Measurements from ENCODE around the gene SF1.
A peak's percentile ranks its signal among the peaks of the same experiment; 100 is the strongest.

SF1 gene

GRCh38 chr11:64776875-64777274, 1.5 kb downstream of the SF1 start:
- H3K4me3 ChIP-seq (ENCODE audit: low read depth, low read length) = peak overlapping the region; percentile 99

GRCh38 chr11:64776425-64776824, 1.9 kb downstream of the SF1 start:
- no peak overlapping the region for H3K4me3 ChIP-seq (ENCODE audit: low read depth, low read length)
- TF ChIP-seq, protein P1, sequence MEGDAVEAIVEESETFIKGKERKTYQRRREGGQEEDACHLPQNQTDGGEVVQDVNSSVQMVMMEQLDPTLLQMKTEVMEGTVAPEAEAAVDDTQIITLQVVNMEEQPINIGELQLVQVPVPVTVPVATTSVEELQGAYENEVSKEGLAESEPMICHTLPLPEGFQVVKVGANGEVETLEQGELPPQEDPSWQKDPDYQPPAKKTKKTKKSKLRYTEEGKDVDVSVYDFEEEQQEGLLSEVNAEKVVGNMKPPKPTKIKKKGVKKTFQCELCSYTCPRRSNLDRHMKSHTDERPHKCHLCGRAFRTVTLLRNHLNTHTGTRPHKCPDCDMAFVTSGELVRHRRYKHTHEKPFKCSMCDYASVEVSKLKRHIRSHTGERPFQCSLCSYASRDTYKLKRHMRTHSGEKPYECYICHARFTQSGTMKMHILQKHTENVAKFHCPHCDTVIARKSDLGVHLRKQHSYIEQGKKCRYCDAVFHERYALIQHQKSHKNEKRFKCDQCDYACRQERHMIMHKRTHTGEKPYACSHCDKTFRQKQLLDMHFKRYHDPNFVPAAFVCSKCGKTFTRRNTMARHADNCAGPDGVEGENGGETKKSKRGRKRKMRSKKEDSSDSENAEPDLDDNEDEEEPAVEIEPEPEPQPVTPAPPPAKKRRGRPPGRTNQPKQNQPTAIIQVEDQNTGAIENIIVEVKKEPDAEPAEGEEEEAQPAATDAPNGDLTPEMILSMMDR (IDR thresholded peaks at IDR 0.05; ENCODE audit: borderline replicate concordance, insufficient read depth, low read depth, low read length) = no peak

More at GRCh38 chr11:64776875-64777274, 1.5 kb downstream of the SF1 start:
- TF ChIP-seq, protein P1 (IDR thresholded peaks at IDR 0.05; ENCODE audit: borderline replicate concordance, insufficient read depth, low read depth, low read length) = no peak

DNA sequence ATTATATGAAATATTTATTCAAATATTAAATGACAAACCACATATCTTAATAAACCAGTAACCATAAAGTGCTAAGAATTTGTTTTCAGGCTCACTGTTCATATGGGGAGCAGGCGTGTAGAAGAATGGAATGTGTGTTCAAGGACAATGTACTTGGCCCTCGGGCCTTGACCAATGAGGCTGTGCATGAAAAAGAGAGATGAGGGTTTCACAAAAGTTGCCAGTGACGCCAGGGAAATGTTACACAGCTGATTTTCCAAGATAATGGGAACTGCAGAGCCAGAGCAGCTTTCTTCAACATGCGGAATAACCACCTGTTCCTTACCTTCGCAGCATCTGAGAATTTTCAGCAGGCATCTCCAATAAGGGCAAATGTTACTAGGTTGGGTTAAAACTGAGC, 4.2 kb downstream of the SF1 start:
- H3K4me3 ChIP-seq (ENCODE audit: low read depth, low read length) = no peak overlapping the region
- TF ChIP-seq, protein P1 (IDR thresholded peaks at IDR 0.05; ENCODE audit: borderline replicate concordance, insufficient read depth, low read depth, low read length) = no peak

- TF ChIP-seq, protein P1 (IDR thresholded peaks at IDR 0.05; ENCODE audit: borderline replicate concordance, insufficient read depth, low read depth, low read length) = no peak
- H3K4me3 ChIP-seq (ENCODE audit: low read depth, low read length) = no peak overlapping the region
Measured at GRCh38 chr11:64772303-64773018, 5.9 kb downstream of the SF1 start.

- TF ChIP-seq, protein P1 (IDR thresholded peaks at IDR 0.05; ENCODE audit: borderline replicate concordance, insufficient read depth, low read depth, low read length) = no peak
- H3K4me3 ChIP-seq (ENCODE audit: low read depth, low read length) = no peak overlapping the region
Measured at GRCh38 chr11:64771861-64772260, 6.5 kb downstream of the SF1 start.

GRCh38 chr11:64770120-64770519, 8.2 kb downstream of the SF1 start:
- no peak overlapping the region for H3K4me3 ChIP-seq (ENCODE audit: low read depth, low read length)
- TF ChIP-seq, protein P1 (IDR thresholded peaks at IDR 0.05; ENCODE audit: borderline replicate concordance, insufficient read depth, low read depth, low read length) = no peak

GRCh38 chr11:64769283-64769682, 9.1 kb downstream of the SF1 start:
- TF ChIP-seq, protein P1 (IDR thresholded peaks at IDR 0.05; ENCODE audit: borderline replicate concordance, insufficient read depth, low read depth, low read length) = no peak

More at GRCh38 chr11:64769283-64769682, 9.1 kb downstream of the SF1 start:
- H3K4me3 ChIP-seq (ENCODE audit: low read depth, low read length) = no peak overlapping the region
